HEK293 (cell line): ENCODE data around the gene ORMDL2.
A peak's percentile ranks its signal among the peaks of the same experiment; 100 is the strongest.

Experiments used
- BCL11B ChIP-seq: fragments of 450-650 bp; formaldehyde crosslinking; IDR thresholded peaks from 2 replicates; pipeline ENCODE4 v1.5.1; 2016; ENCODE audit warnings: low read depth, missing biosample characterization, missing genetic modification characterization
- GLI4 ChIP-seq: fragments of 450-650 bp; formaldehyde crosslinking; IDR thresholded peaks from 2 replicates; pipeline ENCODE4 v1.5.1; 2016; ENCODE audit warnings: missing biosample characterization, missing genetic modification characterization
- GLIS1 ChIP-seq: fragments of 450-650 bp; formaldehyde crosslinking; IDR thresholded peaks from 2 replicates; pipeline ENCODE4 v1.5.1; 2016; ENCODE audit warnings: missing biosample characterization, missing genetic modification characterization
- HIC1 ChIP-seq: fragments of 450-650 bp; formaldehyde crosslinking; IDR thresholded peaks from 2 replicates; pipeline ENCODE4 v1.5.1; 2016; ENCODE audit warnings: missing biosample characterization, missing genetic modification characterization
- OVOL3 ChIP-seq: fragments of 450-650 bp; formaldehyde crosslinking; IDR thresholded peaks from 2 replicates; pipeline ENCODE4 v1.5.1; 2016; ENCODE audit warnings: missing biosample characterization, missing genetic modification characterization
- PRDM1 ChIP-seq: fragments of 450-650 bp; formaldehyde crosslinking; IDR thresholded peaks from 2 replicates; pipeline ENCODE4; 2016; ENCODE audit warnings: missing biosample characterization, missing genetic modification characterization
- PRDM2 ChIP-seq: fragments of 450-650 bp; formaldehyde crosslinking; IDR thresholded peaks from 2 replicates; pipeline ENCODE4 v1.5.1; 2016; ENCODE audit warnings: missing biosample characterization, missing genetic modification characterization, borderline replicate concordance
- SCRT2 ChIP-seq: fragments of 450-650 bp; formaldehyde crosslinking; IDR thresholded peaks from 2 replicates; pipeline ENCODE4 v1.5.1; 2016; ENCODE audit warnings: missing biosample characterization, missing genetic modification characterization
- ZBTB11 ChIP-seq: fragments of 450-650 bp; formaldehyde crosslinking; conservative IDR thresholded peaks from 2 replicates; pipeline ENCODE4 v1.5.1; 2016; ENCODE audit warnings: low read depth, missing biosample characterization, missing genetic modification characterization
- ZBTB6 ChIP-seq: fragments of 450-650 bp; formaldehyde crosslinking; IDR thresholded peaks from 2 replicates; pipeline ENCODE4 v1.5.1; 2017; ENCODE audit warnings: missing biosample characterization, missing genetic modification characterization
- ZFP37 ChIP-seq: fragments of 450-650 bp; formaldehyde crosslinking; IDR thresholded peaks from 2 replicates; pipeline ENCODE4 v1.5.1; 2016; ENCODE audit warnings: missing biosample characterization, missing genetic modification characterization
- ZNF175 ChIP-seq: fragments of 450-650 bp; formaldehyde crosslinking; IDR thresholded peaks from 2 replicates; pipeline ENCODE4 v1.5.1; 2016; ENCODE audit warnings: missing biosample characterization, missing genetic modification characterization
- ZNF239 ChIP-seq: fragments of 450-650 bp; formaldehyde crosslinking; IDR thresholded peaks from 2 replicates; pipeline ENCODE4 v1.5.1; 2016; ENCODE audit warnings: missing biosample characterization, missing genetic modification characterization
- ZNF24 ChIP-seq: fragments of 450-650 bp; formaldehyde crosslinking; IDR thresholded peaks from 2 replicates; pipeline ENCODE4 v1.5.1; 2016; ENCODE audit warnings: missing biosample characterization, missing genetic modification characterization
- ZNF280C ChIP-seq: fragments of 450-650 bp; formaldehyde crosslinking; IDR thresholded peaks from 2 replicates; pipeline ENCODE4 v1.5.1; 2016; ENCODE audit warnings: missing biosample characterization, missing genetic modification characterization
- ZNF366 ChIP-seq: fragments of 450-650 bp; formaldehyde crosslinking; conservative IDR thresholded peaks from 2 replicates; pipeline ENCODE4 v1.5.1; 2016; ENCODE audit warnings: missing biosample characterization, missing genetic modification characterization
- ZNF488 ChIP-seq: fragments of 450-650 bp; formaldehyde crosslinking; IDR thresholded peaks from 2 replicates; pipeline ENCODE4 v1.5.1; 2016; ENCODE audit warnings: missing biosample characterization, missing genetic modification characterization
- ZNF549 ChIP-seq: fragments of 450-650 bp; IDR thresholded peaks from 2 replicates; pipeline ENCODE4 v1.5.1; 2018; ENCODE audit warnings: missing biosample characterization, missing genetic modification characterization, mild to moderate bottlenecking, inconsistent platforms, moderate library complexity
- ZNF664 ChIP-seq: fragments of 450-650 bp; formaldehyde crosslinking; IDR thresholded peaks from 2 replicates; pipeline ENCODE4 v1.5.1; 2016; ENCODE audit warnings: missing biosample characterization, missing genetic modification characterization
- ZNF830 ChIP-seq: fragments of 450-650 bp; IDR thresholded peaks from 2 replicates; pipeline ENCODE4 v1.5.0; 2018; ENCODE audit warnings: missing biosample characterization, missing genetic modification characterization, low read depth, mild to moderate bottlenecking, moderate library complexity
- ZNF837 ChIP-seq: fragments of 450-650 bp; formaldehyde crosslinking; IDR thresholded peaks from 2 replicates; pipeline ENCODE4 v1.5.1; 2016; ENCODE audit warnings: missing biosample characterization, missing genetic modification characterization
- ZSCAN5A ChIP-seq: fragments of 450-650 bp; formaldehyde crosslinking; IDR thresholded peaks from 2 replicates; pipeline ENCODE4 v1.5.1; 2016; ENCODE audit warnings: missing biosample characterization, missing genetic modification characterization

The ORMDL2 gene

GRCh38 chr12:55829967-55830600 lies 12.2 kb downstream of the ORMDL2 start (continued):
- no peak for TF ChIP-seq ZNF175 (tag by site-specific recombination)
- TF ChIP-seq GLI4 (tag by site-specific recombination), result no peak
- TF ChIP-seq ZNF830 (tag by site-specific recombination), result no peak
- TF ChIP-seq PRDM1, result no peak
- TF ChIP-seq ZBTB6 (tag by site-specific recombination), result no peak
- no peak for TF ChIP-seq PRDM2 (tag by site-specific recombination)
- TF ChIP-seq ZNF549 (tag by site-specific recombination), result no peak
- TF ChIP-seq OVOL3, result no peak
- no peak for TF ChIP-seq ZNF24 (tag by site-specific recombination)
- TF ChIP-seq ZFP37, result peak; percentile 22; the same call in 1 of the 2 replicates
- peak; percentile 71 for TF ChIP-seq HIC1
- no peak for TF ChIP-seq GLIS1
- TF ChIP-seq ZNF239, result no peak
- TF ChIP-seq ZNF280C (tag by site-specific recombination), result no peak
- no peak for TF ChIP-seq ZBTB11 (tag by site-specific recombination)
- 0 out of 2 replicates have a peak, but pooled peaks have one; percentile 65 for TF ChIP-seq ZSCAN5A
- no peak; the same call in 1 of the 2 replicates for TF ChIP-seq BCL11B (tag by site-specific recombination)
- no peak for TF ChIP-seq ZNF664 (tag by site-specific recombination)
- no peak for TF ChIP-seq ZNF366 (tag by site-specific recombination)
- TF ChIP-seq SCRT2 (tag by site-specific recombination), result 0 out of 2 replicates have a peak, but pooled peaks have one; percentile 49
- peak; percentile 75; the same call in 1 of the 2 replicates for TF ChIP-seq ZNF837 (tag by site-specific recombination)
- TF ChIP-seq ZNF488 (tag by site-specific recombination), result no peak
